Uterus (tissue), 2 donors: Measurements from ENCODE around the gene PPP2R2D.

Source experiments
- POLR2A ChIP-seq, 2 donors: fragments of 450-650 bp; IDR thresholded peaks; one replicate each; pipeline ENCODE4 v1.6.1; 2016; ENCODE audit warnings: antibody characterized with exemption in 2 of 2, mild to moderate bottlenecking in 1 of 2, moderate library complexity in 1 of 2
- TF ChIP-seq, protein P1 (sequence below), 4 experiments: fragments of 200-600 bp in 2 of 4; fragments of 450-650 bp in 2 of 4; sonication (generic) in 2 of 4; IDR thresholded peaks; one replicate each; pipeline ENCODE4 v1.5.1; 2016 to 2019; ENCODE audit warnings: antibody characterized with exemption in 4 of 4, mild to moderate bottlenecking in 2 of 4, moderate library complexity in 1 of 4

DNA sequence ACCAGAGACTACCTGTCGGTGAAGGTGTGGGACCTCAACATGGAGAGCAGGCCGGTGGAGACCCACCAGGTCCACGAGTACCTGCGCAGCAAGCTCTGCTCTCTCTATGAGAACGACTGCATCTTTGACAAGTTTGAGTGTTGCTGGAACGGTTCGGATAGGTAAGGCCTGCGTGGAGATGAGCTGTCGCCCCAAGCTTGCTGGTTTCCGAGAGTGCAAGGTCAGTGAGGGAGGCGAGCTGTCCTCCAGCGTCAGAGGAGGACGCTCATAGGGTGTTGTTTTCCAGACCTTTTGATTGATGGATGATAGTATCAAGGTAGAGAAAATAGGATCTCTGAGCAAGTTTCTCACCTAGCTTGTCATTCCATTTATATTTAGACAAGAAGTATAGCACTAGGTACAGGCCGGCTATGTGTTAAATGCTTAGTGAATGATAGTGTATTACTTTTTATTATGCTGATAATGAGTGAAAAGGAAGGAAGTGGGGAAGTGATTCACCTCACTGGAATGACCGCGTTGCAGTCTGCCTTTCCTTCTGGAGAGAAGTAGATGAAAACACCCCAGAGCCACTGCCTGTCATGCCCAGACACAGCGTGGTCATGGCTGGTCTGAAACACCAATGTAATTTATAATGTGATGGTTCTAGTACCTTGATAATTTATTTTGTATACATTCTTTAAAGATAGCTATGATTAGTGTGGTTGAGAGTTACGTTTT is 47.0 kb downstream of the PPP2R2D start:
- TF ChIP-seq POLR2A (IDR thresholded peaks at IDR 0.05) = no peak
- TF ChIP-seq, protein P1, sequence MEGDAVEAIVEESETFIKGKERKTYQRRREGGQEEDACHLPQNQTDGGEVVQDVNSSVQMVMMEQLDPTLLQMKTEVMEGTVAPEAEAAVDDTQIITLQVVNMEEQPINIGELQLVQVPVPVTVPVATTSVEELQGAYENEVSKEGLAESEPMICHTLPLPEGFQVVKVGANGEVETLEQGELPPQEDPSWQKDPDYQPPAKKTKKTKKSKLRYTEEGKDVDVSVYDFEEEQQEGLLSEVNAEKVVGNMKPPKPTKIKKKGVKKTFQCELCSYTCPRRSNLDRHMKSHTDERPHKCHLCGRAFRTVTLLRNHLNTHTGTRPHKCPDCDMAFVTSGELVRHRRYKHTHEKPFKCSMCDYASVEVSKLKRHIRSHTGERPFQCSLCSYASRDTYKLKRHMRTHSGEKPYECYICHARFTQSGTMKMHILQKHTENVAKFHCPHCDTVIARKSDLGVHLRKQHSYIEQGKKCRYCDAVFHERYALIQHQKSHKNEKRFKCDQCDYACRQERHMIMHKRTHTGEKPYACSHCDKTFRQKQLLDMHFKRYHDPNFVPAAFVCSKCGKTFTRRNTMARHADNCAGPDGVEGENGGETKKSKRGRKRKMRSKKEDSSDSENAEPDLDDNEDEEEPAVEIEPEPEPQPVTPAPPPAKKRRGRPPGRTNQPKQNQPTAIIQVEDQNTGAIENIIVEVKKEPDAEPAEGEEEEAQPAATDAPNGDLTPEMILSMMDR (IDR thresholded peaks at IDR 0.05) = no peak
